ENCODE measurements around the gene NT5E. TPM values are rescaled to one million over a fixed set of nuclear protein-coding genes. Genes with fewer than 3 reads are reported as not detected.

Gene NT5E
- 31.5 to 51.7 TPM (median 39.4 TPM) in 5 replicates for total RNA-seq (2022; extraction: Qiagen RNA extraction; ENCODE audit: low read depth)

DNA sequence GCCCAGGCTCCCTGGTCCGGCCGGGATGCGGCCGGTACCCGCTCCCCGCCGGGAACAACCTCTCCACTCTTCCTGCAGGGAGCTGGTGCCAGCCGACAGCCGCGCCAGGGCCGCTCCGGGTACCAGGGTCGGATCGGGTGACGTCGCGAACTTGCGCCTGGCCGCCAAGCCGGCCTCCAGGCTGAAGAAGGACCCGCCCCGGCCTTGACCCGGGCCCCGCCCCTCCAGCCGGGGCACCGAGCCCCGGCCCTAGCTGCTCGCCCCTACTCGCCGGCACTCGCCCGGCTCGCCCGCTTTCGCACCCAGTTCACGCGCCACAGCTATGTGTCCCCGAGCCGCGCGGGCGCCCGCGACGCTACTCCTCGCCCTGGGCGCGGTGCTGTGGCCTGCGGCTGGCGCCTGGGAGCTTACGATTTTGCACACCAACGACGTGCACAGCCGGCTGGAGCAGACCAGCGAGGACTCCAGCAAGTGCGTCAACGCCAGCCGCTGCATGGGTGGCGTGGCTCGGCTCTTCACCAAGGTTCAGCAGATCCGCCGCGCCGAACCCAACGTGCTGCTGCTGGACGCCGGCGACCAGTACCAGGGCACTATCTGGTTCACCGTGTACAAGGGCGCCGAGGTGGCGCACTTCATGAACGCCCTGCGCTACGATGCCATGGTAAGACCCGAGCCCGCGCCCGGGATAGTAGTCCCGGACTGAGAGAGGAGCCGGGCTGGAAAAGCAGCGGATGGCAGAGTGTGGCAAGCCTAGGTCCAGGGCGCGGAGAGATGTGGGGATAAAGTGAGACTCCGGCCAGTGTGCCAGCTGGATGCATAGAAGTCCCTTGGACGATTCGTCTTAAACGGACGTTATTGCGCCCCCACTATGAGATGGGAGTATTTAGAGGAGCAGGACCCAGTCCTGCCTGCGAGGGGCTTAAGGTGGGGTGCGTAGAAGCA is at the start of gene NT5E:
Gene NT5E (plus strand): TSS at position 266 of the 942 bp plus-strand sequence. CDS start 57 bp downstream, at position 323.

Other genes with a start within 250 kb of the NT5E start
- gene SNX14, start 143.8 kb downstream of the NT5E start, total RNA-seq (2022; extraction: Qiagen RNA extraction; ENCODE audit: low read depth), result 36.0 to 42.5 TPM (median 38.3 TPM) in 5 replicates
- 126 to 157 TPM (median 138 TPM) in 5 replicates for gene SYNCRIP, start 192.8 kb downstream of the NT5E start, total RNA-seq (2022; extraction: Qiagen RNA extraction; ENCODE audit: low read depth)

All from A549 treated with DMSO at 1 μM for 4 hours (cell line).